Heart left ventricle (tissue), 16 donors: Measurements from ENCODE around the gene ATCAY. TPM values are rescaled to one million over a fixed set of nuclear protein-coding genes. Genes with fewer than 3 reads are reported as not detected.

Experiments used
- ATAC-seq, 4 donors: fragments of 200-7000 bp; cut with Tn5 transposase; one replicate each; pipeline ENCODE4 v1.9.1; 2020 to 2022; ENCODE audit warnings: moderate library complexity in 4 of 4, mild to moderate bottlenecking in 3 of 4, moderate number of reproducible peaks in 1 of 4
- DNase-seq, 5 donors: peaks; one replicate each; pipeline ENCODE4 v3.0.0-alpha.2; 2020
- H3K27ac ChIP-seq, 12 donors: fragments of 200-600 bp; sonication (generic) in 4 of 12; one replicate each; pipeline versions ENCODE4 v1.5.0 to v1.8.0; 2016 to 2022; ENCODE audit warnings: mild to moderate bottlenecking in 2 of 12
- H3K27me3 ChIP-seq, 9 donors: fragments of 200-600 bp; sonication (generic) in 2 of 9; one replicate each; pipeline versions ENCODE4 v1.5.1 to v1.8.0; 2016 to 2022; ENCODE audit warnings: mild to moderate bottlenecking in 3 of 9
- H3K36me3 ChIP-seq, 9 donors: fragments of 200-600 bp; sonication (generic) in 2 of 9; one replicate each; pipeline versions ENCODE4 v1.5.0 to v1.8.0; 2018 to 2022; ENCODE audit warnings: mild to moderate bottlenecking in 2 of 9
- H3K4me1 ChIP-seq, 12 donors: fragments of 200-600 bp; sonication (generic) in 4 of 12; one replicate each; pipeline versions ENCODE4 v1.5.0 to v1.8.0; 2016 to 2022; ENCODE audit warnings: mild to moderate bottlenecking in 3 of 12
- H3K4me3 ChIP-seq, 12 donors: fragments of 200-600 bp; sonication (generic) in 4 of 12; one replicate each; pipeline versions ENCODE4 v1.5.0 to v1.8.0; 2017 to 2022; ENCODE audit warnings: mild to moderate bottlenecking in 9 of 12, moderate library complexity in 4 of 12
- H3K9me3 ChIP-seq, 12 donors: fragments of 200-600 bp; sonication (generic) in 4 of 12; one replicate each; pipeline versions ENCODE4 v1.5.0 to v1.8.0; 2016 to 2022; ENCODE audit warnings: mild to moderate bottlenecking in 1 of 12
- CTCF ChIP-seq, 12 donors: fragments of 200-600 bp; sonication (generic) in 4 of 12; IDR thresholded peaks; one replicate each; pipeline versions ENCODE4 v1.5.0 to v1.8.0; 2018 to 2022; ENCODE audit warnings: antibody characterized with exemption in 12 of 12, mild to moderate bottlenecking in 5 of 12
- POLR2A ChIP-seq, 2 donors: fragments of 450-650 bp; IDR thresholded peaks; one replicate each; pipeline ENCODE4 v1.6.1; 2017; ENCODE audit warnings: antibody characterized with exemption in 2 of 2, mild to moderate bottlenecking in 2 of 2, moderate library complexity in 2 of 2
- WGBS, 4 donors: extraction: QIAGEN DNeasy Blood & Tissue Kit in 2 of 4; methylation state at CpG; one replicate each; pipeline versions ENCODE4 v1.1.5 to v1.1.7; 2013 to 2018; 5-methylcytosine and 5-hydroxymethylcytosine counted together
- intact Hi-C, 10 donors: fragments of 100-400 bp; cut with DNase I; formaldehyde crosslinking; loops; one replicate each; pipeline versions ENCODE4 v1.11.1 to v1.14.2; 2022
- polyA plus RNA-seq, 2 donors: library from polyadenylated mRNA; stranded (reverse); fragments of 200-250 nt; gene quantifications; one replicate each; pipeline ENCODE4 v1.2.3, GENCODE V29; 2013
- total RNA-seq, 9 donors: library from RNA; depleted of rRNA in 2 of 9; stranded (reverse); fragments of >200 nt in 2 of 9; fragmentation: NEBNext Ultra II Directional in 3 of 9; extraction: Animal tissue kit (Norgen Biotek cat#: 25700) in 3 of 9; gene quantifications; one replicate each; pipeline versions ENCODE4 v1.1.0 to v1.2.4, GENCODE V29; 2016 to 2023
- donor health status: ischemic (EF 13 %, LVEDD 7.1; RV severe dilation, severe dysfunction).
- donor health status: healthy with polysubstance abuse.
- donor health status: DM: no; HTN: yes; CAD: no.
- donor health status: DM: no; HTN: no; CAD: no.
- donor health status: ischemic (EF 25% LVEDD 6.9; RV normal size, moderate dysfunction).
- donor health status: ischemic (EF 25% LVEDD 5.7; RV mildly dilated, moderate dysfunction).
- donor health status: healthy.
- donor health status: DM: yes; HTN: yes; CAD: no.
- donor health status: ischemic (EF 35%, LVEDD 5.7; RV mildly dilated, moderate dysfunction).
- donor health status: nonischemic (EF 11% LVEDD 7.7; RV severe dilation, severe dysfunction).
- donor health status: DM: yes; HTN: yes; CAD: no.
- donor health status: PGD.
- donor health status: ischemic (EF 29% LVEDD 5.4; RV normal size, mild dysfunction).
- donor health status: nonischemic (EF 23%, LVEDD 6.1; RV moderate dilation, normal function).

Gene ATCAY
- total and polyA plus RNA-seq, 11 donors: not detected

DNA sequence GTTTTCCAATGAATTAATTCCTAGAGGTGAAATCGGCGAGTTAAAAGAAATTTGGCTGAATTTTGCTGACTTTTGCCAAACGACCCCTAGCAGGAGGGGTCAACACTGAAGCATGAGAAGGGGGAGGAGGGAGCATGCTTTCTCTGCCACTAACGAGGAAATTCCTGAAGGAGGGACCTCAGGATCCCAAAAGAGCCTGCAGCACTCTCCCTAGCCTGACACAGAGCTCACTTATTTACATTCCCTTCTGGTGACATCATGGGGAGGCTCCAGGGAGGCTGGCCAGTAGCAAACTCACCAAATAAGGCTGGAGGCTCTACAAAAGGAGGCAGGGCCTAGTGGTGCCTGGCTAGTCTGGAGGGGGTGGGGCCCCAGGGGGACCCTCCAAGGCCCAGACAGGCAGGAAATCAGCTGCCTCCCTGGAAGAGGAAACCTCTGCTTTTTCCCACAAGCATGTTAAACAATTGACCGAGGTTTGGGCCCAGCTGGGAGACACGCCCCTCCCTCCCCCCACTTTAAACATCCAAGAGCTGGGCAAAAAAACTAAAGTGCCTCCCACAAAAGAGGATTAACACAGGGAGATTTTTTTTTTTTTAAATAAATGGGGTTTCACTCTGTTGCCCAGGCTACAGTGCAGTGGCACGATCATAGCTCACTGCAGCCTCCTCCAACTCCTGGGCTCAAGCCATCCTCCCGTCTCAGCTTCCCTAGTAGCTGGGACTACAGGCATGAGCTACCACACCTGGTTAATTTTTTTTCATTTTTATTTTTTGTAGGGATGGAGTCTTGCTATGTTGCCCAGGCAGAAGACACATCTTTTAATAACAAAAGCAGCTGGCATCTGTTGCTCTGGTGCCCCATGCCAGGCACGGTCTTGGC lies 88.3 kb downstream of the ATCAY start:
- H3K27me3 ChIP-seq: no peaks in the 10 kb centered on the region
- TF ChIP-seq POLR2A (IDR thresholded peaks at IDR 0.05): peak; percentile 37 to 63
- TF ChIP-seq CTCF (IDR thresholded peaks at IDR 0.05): no peak
- no peaks in the 10 kb centered on the region for H3K9me3 ChIP-seq
- H3K4me1 ChIP-seq: peaks cover 17 to 57% (median 48%) of the 10 kb centered on the region in 12 donors
- H3K4me3 ChIP-seq: peak overlapping the region in 10 of 12 donors; percentile 61 to 100 (median 90)
- peak overlapping the region; percentile 84 to 100 (median 98) for H3K27ac ChIP-seq
- H3K36me3 ChIP-seq: peaks cover 0 to 53% (median 46%) of the 10 kb centered on the region in 9 donors
- peak; percentile 84 to 96 (median 94) for DNase-seq
- ATAC-seq: peak; percentile 82 to 90 (median 83)
- WGBS, 4 donors: 10 to 16% (median 13%) methylated on average over 9 of the region's 9 CpGs
- intact Hi-C loops: loop anchor here in 4 of 10 donors (2.0 to 5.0 kb wide), 4 partner anchors 16 to 36 kb away; partner anchors contain the start of genes NMRK2 (in 3 of the 4) and EEF2 (in 1 of the 4)

DNA sequence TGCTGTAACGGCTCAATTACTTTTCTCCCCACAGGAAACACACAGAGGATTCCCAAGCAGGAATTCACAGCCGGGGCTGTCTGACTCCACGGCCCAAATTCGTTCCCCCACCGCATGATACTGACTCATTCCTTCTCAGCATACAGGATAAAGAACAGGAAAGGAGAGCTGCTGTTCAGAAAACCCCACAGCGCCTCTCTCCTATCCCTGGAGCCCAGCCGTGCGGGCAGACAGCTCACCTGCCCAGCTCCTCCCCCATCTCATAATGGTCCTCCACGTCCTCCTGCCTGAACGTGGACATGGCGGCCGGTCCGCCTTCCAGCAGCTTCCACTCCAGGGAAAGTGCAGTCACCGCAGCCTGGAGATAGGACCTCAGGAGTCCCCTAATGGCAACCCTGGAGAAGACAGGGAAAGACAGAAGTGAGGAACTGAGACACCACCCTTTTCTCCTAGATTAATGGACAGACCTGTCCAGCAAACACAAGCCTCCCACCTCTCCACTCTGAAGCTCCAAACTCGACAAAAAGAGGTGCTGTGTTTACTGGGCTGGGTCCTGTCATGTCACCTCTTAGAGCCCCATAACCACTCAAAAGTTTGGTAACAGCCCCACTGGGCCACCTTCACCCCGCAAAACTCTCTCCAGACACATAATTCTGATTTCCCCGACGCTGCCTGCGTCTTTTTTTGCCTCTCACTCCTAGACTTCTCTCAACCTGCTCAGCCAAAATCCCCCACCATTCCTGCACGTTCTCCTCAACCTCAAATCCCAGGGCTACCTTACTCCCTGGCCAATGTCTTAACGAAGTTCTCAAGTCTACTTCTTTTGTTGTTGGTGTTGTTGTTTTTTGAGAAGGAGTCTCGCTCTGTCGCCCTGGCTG lies 89.2 kb downstream of the ATCAY start:
- peak overlapping the region; percentile 84 to 100 (median 98) for H3K27ac ChIP-seq
- no peaks in the 10 kb centered on the region for H3K9me3 ChIP-seq
- intact Hi-C loops: loop anchor here in 5 of 10 donors (2.0 to 5.0 kb wide), 4 partner anchors 15 to 37 kb away; partner anchors contain the start of genes EEF2 (in 5 of the 5) and NMRK2 (in 3 of the 5)
- H3K27me3 ChIP-seq: no peaks in the 10 kb centered on the region
- peaks cover 17 to 56% (median 48%) of the 10 kb centered on the region in 12 donors for H3K4me1 ChIP-seq
- DNase-seq (peak in 2 of 5 donors; percentile 57 to 62), ATAC-seq (peak in 3 of 4 donors; percentile 2 to 24 (median 8))
- H3K4me3 ChIP-seq: peak overlapping the region; percentile 61 to 100 (median 93)
- peaks cover 0 to 46% (median 38%) of the 10 kb centered on the region in 9 donors for H3K36me3 ChIP-seq
- TF ChIP-seq CTCF (IDR thresholded peaks at IDR 0.05): peak in 2 of 12 donors; percentile 4 to 6
- TF ChIP-seq POLR2A (IDR thresholded peaks at IDR 0.05): peak in 1 of 2 donors; percentile 15
- WGBS, 4 donors: 6 to 13% (median 11%) methylated on average over 23 of the region's 23 CpGs

- H3K27ac ChIP-seq: peak overlapping the region; percentile 84 to 100 (median 98)
- WGBS, 4 donors: 0 to 1% (median 1%) methylated on average over 20 to 21 of the region's 22 CpGs
- H3K9me3 ChIP-seq: no peaks in the 10 kb centered on the region
- DNase-seq: peak in 1 of 5 donors; percentile 31
- no peaks in the 10 kb centered on the region for H3K27me3 ChIP-seq
- TF ChIP-seq CTCF (IDR thresholded peaks at IDR 0.05): no peak
- peaks cover 17 to 54% (median 47%) of the 10 kb centered on the region in 12 donors for H3K4me1 ChIP-seq
- intact Hi-C loops: loop anchor here in 4 of 10 donors (2.0 kb wide), 1 partner anchor 14 kb away; the partner anchor contains the start of gene EEF2 (in 4 of the 4)
- peaks cover 0 to 44% (median 35%) of the 10 kb centered on the region in 9 donors for H3K36me3 ChIP-seq
- no peak for ATAC-seq
- H3K4me3 ChIP-seq: peak overlapping the region; percentile 61 to 100 (median 93)
Measured at GRCh38 chr19:3970313-3970807, 89.9 kb downstream of the ATCAY start.
